ENCODE measurements around the gene MBTPS2.

The MBTPS2 gene

GRCh38 chrX:21802054-21802670 is 37.3 kb upstream of the MBTPS2 start:
- TF ChIP-seq, protein P1, sequence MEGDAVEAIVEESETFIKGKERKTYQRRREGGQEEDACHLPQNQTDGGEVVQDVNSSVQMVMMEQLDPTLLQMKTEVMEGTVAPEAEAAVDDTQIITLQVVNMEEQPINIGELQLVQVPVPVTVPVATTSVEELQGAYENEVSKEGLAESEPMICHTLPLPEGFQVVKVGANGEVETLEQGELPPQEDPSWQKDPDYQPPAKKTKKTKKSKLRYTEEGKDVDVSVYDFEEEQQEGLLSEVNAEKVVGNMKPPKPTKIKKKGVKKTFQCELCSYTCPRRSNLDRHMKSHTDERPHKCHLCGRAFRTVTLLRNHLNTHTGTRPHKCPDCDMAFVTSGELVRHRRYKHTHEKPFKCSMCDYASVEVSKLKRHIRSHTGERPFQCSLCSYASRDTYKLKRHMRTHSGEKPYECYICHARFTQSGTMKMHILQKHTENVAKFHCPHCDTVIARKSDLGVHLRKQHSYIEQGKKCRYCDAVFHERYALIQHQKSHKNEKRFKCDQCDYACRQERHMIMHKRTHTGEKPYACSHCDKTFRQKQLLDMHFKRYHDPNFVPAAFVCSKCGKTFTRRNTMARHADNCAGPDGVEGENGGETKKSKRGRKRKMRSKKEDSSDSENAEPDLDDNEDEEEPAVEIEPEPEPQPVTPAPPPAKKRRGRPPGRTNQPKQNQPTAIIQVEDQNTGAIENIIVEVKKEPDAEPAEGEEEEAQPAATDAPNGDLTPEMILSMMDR (conservative IDR thresholded peaks at IDR 0.05; ENCODE audit: low read depth, low read length): no peak

DNA sequence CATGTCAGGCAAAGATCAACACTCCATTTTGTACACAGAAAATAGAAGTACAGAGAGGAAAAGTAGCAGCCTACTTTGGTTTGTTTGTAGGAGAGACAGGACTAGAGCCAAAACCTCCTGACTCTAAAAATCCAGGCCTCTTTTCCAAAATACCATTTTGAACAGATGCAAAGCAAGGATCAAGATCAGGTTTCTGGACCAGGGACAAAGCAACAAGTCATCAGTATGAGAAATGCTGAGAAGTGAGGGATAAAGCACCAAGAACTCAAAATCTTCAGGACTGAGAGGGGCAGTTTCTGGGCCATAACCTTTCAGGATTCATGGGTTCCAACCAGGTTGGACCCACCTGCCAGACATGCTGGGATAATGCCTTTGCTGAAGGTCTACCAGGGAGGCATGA is 36.6 kb upstream of the MBTPS2 start:
- no peaks in the 10 kb centered on the region for H4K20me1 ChIP-seq (ENCODE audit: insufficient read depth)
- H3K4me1 ChIP-seq (ENCODE audit: low read depth, poor library complexity, severe bottlenecking): peaks cover 5% of the 10 kb centered on the region
- H3K27ac ChIP-seq: no peak overlapping the region
- H3K27me3 ChIP-seq (ENCODE audit: insufficient read depth, low read depth): no peaks in the 10 kb centered on the region
- TF ChIP-seq, protein P1 (conservative IDR thresholded peaks at IDR 0.05; ENCODE audit: low read depth, low read length): no peak
- H3K4me2 ChIP-seq: no peak overlapping the region
- no peak overlapping the region for H2AFZ ChIP-seq (ENCODE audit: low read depth)
- no peak overlapping the region for H3K4me3 ChIP-seq (IDR thresholded peaks at IDR 0.05; ENCODE audit: insufficient read depth, low read depth, low read length)
- no peak overlapping the region for H3K9ac ChIP-seq
- no peaks in the 10 kb centered on the region for H3K79me2 ChIP-seq (ENCODE audit: insufficient read depth, low read depth)
- H3K36me3 ChIP-seq (ENCODE audit: insufficient read depth): no peaks in the 10 kb centered on the region

More at GRCh38 chrX:21802054-21802670, 37.3 kb upstream of the MBTPS2 start:
- H3K27ac ChIP-seq: no peak overlapping the region
- no peaks in the 10 kb centered on the region for H3K36me3 ChIP-seq (ENCODE audit: insufficient read depth)
- H3K4me1 ChIP-seq (ENCODE audit: low read depth, poor library complexity, severe bottlenecking): peaks cover 5% of the 10 kb centered on the region
- H3K9ac ChIP-seq: no peak overlapping the region
- H3K79me2 ChIP-seq (ENCODE audit: insufficient read depth, low read depth): no peaks in the 10 kb centered on the region
- no peaks in the 10 kb centered on the region for H3K27me3 ChIP-seq (ENCODE audit: insufficient read depth, low read depth)
- H2AFZ ChIP-seq (ENCODE audit: low read depth): no peak overlapping the region
- H4K20me1 ChIP-seq (ENCODE audit: insufficient read depth): no peaks in the 10 kb centered on the region
- H3K4me3 ChIP-seq (IDR thresholded peaks at IDR 0.05; ENCODE audit: insufficient read depth, low read depth, low read length): no peak overlapping the region
- no peak overlapping the region for H3K4me2 ChIP-seq

- Histone ChIP-seq H3K4me3 (IDR thresholded peaks at IDR 0.05; ENCODE audit: insufficient read depth, low read depth, low read length) (no peak overlapping the region), H3K79me2 (ENCODE audit: insufficient read depth, low read depth) (no peaks in the 10 kb centered on the region), H4K20me1 (ENCODE audit: insufficient read depth) (no peaks in the 10 kb centered on the region), H3K4me2 (no peak overlapping the region), H3K27me3 (ENCODE audit: insufficient read depth, low read depth) (no peaks in the 10 kb centered on the region), H3K27ac (no peak overlapping the region), H3K9ac (no peak overlapping the region), H2AFZ (ENCODE audit: low read depth) (no peak overlapping the region), H3K4me1 (ENCODE audit: low read depth, poor library complexity, severe bottlenecking) (no peaks in the 10 kb centered on the region), H3K36me3 (ENCODE audit: insufficient read depth) (no peaks in the 10 kb centered on the region)
- TF ChIP-seq, protein P1 (conservative IDR thresholded peaks at IDR 0.05; ENCODE audit: low read depth, low read length): no peak
Observed at GRCh38 chrX:21806691-21807090, 32.7 kb upstream of the MBTPS2 start.

GRCh38 chrX:21811832-21812231 is 27.6 kb upstream of the MBTPS2 start:
- H2AFZ ChIP-seq (ENCODE audit: low read depth): no peak overlapping the region
- no peaks in the 10 kb centered on the region for H3K4me1 ChIP-seq (ENCODE audit: low read depth, poor library complexity, severe bottlenecking)
- no peak overlapping the region for H3K4me3 ChIP-seq (IDR thresholded peaks at IDR 0.05; ENCODE audit: insufficient read depth, low read depth, low read length)
- no peak overlapping the region for H3K9ac ChIP-seq
- H4K20me1 ChIP-seq (ENCODE audit: insufficient read depth): no peaks in the 10 kb centered on the region
- no peaks in the 10 kb centered on the region for H3K79me2 ChIP-seq (ENCODE audit: insufficient read depth, low read depth)
- TF ChIP-seq, protein P1 (conservative IDR thresholded peaks at IDR 0.05; ENCODE audit: low read depth, low read length): no peak
- H3K27me3 ChIP-seq (ENCODE audit: insufficient read depth, low read depth): no peaks in the 10 kb centered on the region
- H3K36me3 ChIP-seq (ENCODE audit: insufficient read depth): no peaks in the 10 kb centered on the region
- no peak overlapping the region for H3K4me2 ChIP-seq
- no peak overlapping the region for H3K27ac ChIP-seq

All from KMS-11 (cell line).